IMR-90 (cell line): ENCODE measurements around the gene HNRNPA3. TPM values are rescaled to one million over a fixed set of nuclear protein-coding genes. Genes with fewer than 3 reads are reported as not detected.

ENCODE experiments used
- ATAC-seq: fragments of 200-7000 bp; cut with Tn5 transposase; 2 replicates; pipeline ENCODE4 v1.9.1; 2020; ENCODE audit warnings: low read depth, mild to moderate bottlenecking, moderate library complexity
- BruUV-seq: library from RNA; stranded (reverse); fragments of 400-500 nt; replicated peaks from 2 replicates; lab custom pipeline; 2021; lab: Mats Ljungman, UMichigan
- CTCF ChIA-PET: fragments of 300-600 bp; formaldehyde crosslinking; extraction: SDS; loops from one replicate; lab custom pipeline; 2021; ENCODE audit warnings: antibody characterized with exemption; lab: Yijun Ruan, JAX
- POLR2A ChIA-PET: fragments of 300-600 bp; sonication (Branson Sonifier 250); formaldehyde crosslinking; loops from one replicate; lab custom pipeline; 2022; ENCODE audit warnings: antibody characterized with exemption; ENCODE audit not compliant: unreplicated experiment; lab: Charles Lee
- DNase-seq: peaks from one replicate; pipeline ENCODE4 v3.0.0; 2013
- H2AFZ ChIP-seq: replicated peaks from 2 replicates; pipeline ENCODE3; 2013; ENCODE audit warnings: low read length, mild to moderate bottlenecking; ENCODE audit not compliant: poor library complexity
- H2AK5ac ChIP-seq: 2 replicates; pipeline ENCODE4 v1.6.1; 2013; ENCODE audit warnings: low read depth, low read length, inconsistent platforms
- H2AK9ac ChIP-seq: replicated peaks from 2 replicates; pipeline ENCODE3; 2013; ENCODE audit warnings: mild to moderate bottlenecking, low read depth, low read length, moderate library complexity; ENCODE audit not compliant: poor library complexity
- H2BK120ac ChIP-seq: 2 replicates; pipeline ENCODE4 v1.6.1; 2013; ENCODE audit warnings: low read depth, low read length, inconsistent platforms
- H2BK15ac ChIP-seq: 3 replicates; pipeline ENCODE4 v1.6.1; 2013; ENCODE audit warnings: low read depth, low read length, inconsistent platforms
- H2BK20ac ChIP-seq: 2 replicates; pipeline ENCODE4 v1.6.1; 2013; ENCODE audit warnings: low read depth, mild to moderate bottlenecking, inconsistent platforms, low read length, moderate library complexity
- H2BK5ac ChIP-seq: 2 replicates; pipeline ENCODE4 v1.6.1; 2013; ENCODE audit warnings: mild to moderate bottlenecking, low read depth, low read length, inconsistent platforms; ENCODE audit not compliant: poor library complexity, severe bottlenecking
- H3K14ac ChIP-seq: replicated peaks from 2 replicates; pipeline ENCODE4 v1.6.1; 2013; ENCODE audit warnings: low read depth, low read length, inconsistent platforms
- H3K18ac ChIP-seq: 2 replicates; pipeline ENCODE4 v1.6.1; 2013; ENCODE audit warnings: low read depth, low read length, control low read depth
- H3K23ac ChIP-seq: 2 replicates; pipeline ENCODE4 v1.6.1; 2013; ENCODE audit warnings: low read depth, low read length, inconsistent platforms
- H3K27ac ChIP-seq: 2 replicates; pipeline ENCODE4 v1.5.1; 2013; ENCODE audit warnings: mild to moderate bottlenecking, control low read depth, low read length; ENCODE audit not compliant: insufficient read depth
- H3K27me3 ChIP-seq: 2 replicates; pipeline ENCODE4 v1.6.1; 2013; ENCODE audit warnings: low read length; ENCODE audit not compliant: control insufficient read depth, insufficient read depth
- H3K36me3 ChIP-seq: 2 replicates; pipeline ENCODE4 v1.6.1; 2013; ENCODE audit warnings: low read length, mixed read lengths; ENCODE audit not compliant: control insufficient read depth, insufficient read depth
- H3K4ac ChIP-seq: 2 replicates; pipeline ENCODE4 v1.6.1; 2013; ENCODE audit warnings: low read depth, low read length, inconsistent platforms
- H3K4me1 ChIP-seq: 2 replicates; pipeline ENCODE4 v1.6.1; 2013; ENCODE audit warnings: low read length, mixed read lengths; ENCODE audit not compliant: control insufficient read depth, insufficient read depth
- H3K4me2 ChIP-seq: 2 replicates; pipeline ENCODE4 v1.6.1; 2013; ENCODE audit warnings: low read depth, mild to moderate bottlenecking, control low read depth, low read length, moderate library complexity
- H3K4me3 ChIP-seq: 2 replicates; pipeline ENCODE4 v1.5.1; 2013; ENCODE audit warnings: low read depth, mild to moderate bottlenecking, control low read depth, low read length, moderate library complexity; ENCODE audit not compliant: insufficient read depth
- H3K56ac ChIP-seq: 2 replicates; pipeline ENCODE4 v1.6.1; 2013; ENCODE audit warnings: low read length, inconsistent platforms; ENCODE audit not compliant: insufficient read depth; ENCODE audit errors: extremely low read depth
- H3K79me1 ChIP-seq, 2 experiments: 2 replicates each; pipeline ENCODE4 v1.6.1; 2013; ENCODE audit warnings: low read length in 2 of 2, inconsistent platforms in 1 of 2, low read depth in 1 of 2
- H3K9ac ChIP-seq: 2 replicates; pipeline ENCODE4 v1.6.1; 2013; ENCODE audit warnings: low read depth, low read length, control low read depth
- H3K9me1 ChIP-seq: 2 replicates; pipeline ENCODE4 v1.6.1; 2013; ENCODE audit warnings: low read length, inconsistent platforms; ENCODE audit not compliant: insufficient read depth
- H3K9me3 ChIP-seq: 2 replicates; pipeline ENCODE4 v1.6.1; 2013; ENCODE audit warnings: low read length; ENCODE audit not compliant: control insufficient read depth, insufficient read depth
- H4K20me1 ChIP-seq: 2 replicates; pipeline ENCODE4 v1.6.1; 2013; ENCODE audit warnings: low read length, inconsistent platforms; ENCODE audit not compliant: insufficient read depth
- H4K5ac ChIP-seq: 2 replicates; pipeline ENCODE4 v1.6.1; 2013; ENCODE audit warnings: mild to moderate bottlenecking, low read depth, low read length, control low read depth
- H4K8ac ChIP-seq, 2 experiments: 2 replicates each; pipeline ENCODE4 v1.6.1; 2013; ENCODE audit warnings: low read depth in 2 of 2, low read length in 2 of 2, control low read depth in 1 of 2, inconsistent platforms in 1 of 2
- H4K91ac ChIP-seq: 2 replicates; pipeline ENCODE4 v1.6.1; 2013; ENCODE audit warnings: low read depth, low read length, inconsistent platforms; ENCODE audit not compliant: insufficient read depth
- CEBPB ChIP-seq: IDR thresholded peaks from 2 replicates; pipeline ENCODE4 v1.6.1; 2012; ENCODE audit warnings: low read depth, low read length, improper control_type of control experiment
- CHD1 ChIP-seq: IDR thresholded peaks from 2 replicates; pipeline ENCODE4 v1.6.1; 2012; ENCODE audit warnings: low read depth, low read length, improper control_type of control experiment
- CTCF ChIP-seq: conservative IDR thresholded peaks from 2 replicates; pipeline ENCODE4 v1.5.1; 2012; ENCODE audit warnings: mild to moderate bottlenecking, low read depth, low read length, improper control_type of control experiment
- ELK1 ChIP-seq: fragments of 150-350 bp; IDR thresholded peaks from 2 replicates; pipeline ENCODE4 v1.6.1; 2016; ENCODE audit warnings: low read depth, mild to moderate bottlenecking, low read length, moderate library complexity, borderline replicate concordance
- FOS ChIP-seq: fragments of 150-350 bp; IDR thresholded peaks from 2 replicates; pipeline ENCODE4 v1.6.1; 2016; ENCODE audit warnings: low read depth, low read length
- MAFK ChIP-seq: IDR thresholded peaks from 2 replicates; pipeline ENCODE4 v1.6.1; 2012; ENCODE audit warnings: low read depth, low read length, improper control_type of control experiment
- MAZ ChIP-seq: IDR thresholded peaks from 2 replicates; pipeline ENCODE4 v1.6.1; 2012; ENCODE audit warnings: low read depth, mild to moderate bottlenecking, low read length, improper control_type of control experiment, moderate library complexity, borderline replicate concordance
- MXI1 ChIP-seq: IDR thresholded peaks from 2 replicates; pipeline ENCODE4 v1.6.1; 2012; ENCODE audit warnings: low read depth, mild to moderate bottlenecking, low read length, moderate library complexity, borderline replicate concordance
- NFE2L2 ChIP-seq: fragments of 150-350 bp; IDR thresholded peaks from 2 replicates; pipeline ENCODE4 v1.6.1; 2016; ENCODE audit warnings: low read depth, mild to moderate bottlenecking, low read length
- RAD21 ChIP-seq: IDR thresholded peaks from 2 replicates; pipeline ENCODE4 v1.6.1; 2012; ENCODE audit warnings: low read length, improper control_type of control experiment
- RCOR1 ChIP-seq: IDR thresholded peaks from 2 replicates; pipeline ENCODE4 v1.6.1; 2012; ENCODE audit warnings: mild to moderate bottlenecking, low read length, improper control_type of control experiment; ENCODE audit not compliant: insufficient replicate concordance
- SMC3 ChIP-seq: fragments of 150-350 bp; IDR thresholded peaks from 2 replicates; pipeline ENCODE4 v1.6.1; 2016; ENCODE audit warnings: low read depth, mild to moderate bottlenecking, antibody characterized with exemption, low read length, moderate library complexity
- USF2 ChIP-seq: fragments of 150-350 bp; IDR thresholded peaks from 2 replicates; pipeline ENCODE4 v1.6.1; 2017; ENCODE audit warnings: mild to moderate bottlenecking, antibody characterized with exemption, low read length, low read depth
- WGBS, 2 experiments: methylation state at CpG; one replicate each; pipeline versions ENCODE4 v1.1.5 to v1.1.7; 2013; ENCODE audit warnings: missing lambda C conversion rate in 2 of 2; ENCODE audit not compliant: insufficient read length in 1 of 2; ENCODE audit errors: extremely low coverage in 2 of 2; 5-methylcytosine and 5-hydroxymethylcytosine counted together
- dilution Hi-C: fragments of 300-500 bp; cut with HindIII; formaldehyde crosslinking; loops from one replicate; pipeline ENCODE4 v1.14.3; 2018; ENCODE audit warnings: low sequenced_read_pairs; ENCODE audit not compliant: unreplicated experiment
- in situ Hi-C: fragments of 300-500 bp; cut with MboI; formaldehyde crosslinking; loops from 3 replicates; pipeline ENCODE4 v1.14.3; 2019; ENCODE audit warnings: low sequenced_read_pairs, inconsistent platforms, mixed read lengths
- intact Hi-C: fragments of 100-400 bp; cut with micrococcal nuclease; formaldehyde crosslinking; loops from 2 replicates; pipeline ENCODE4 v1.10.0; 2022
- polyA plus RNA-seq, 3 experiments: library from polyadenylated mRNA; depleted of rRNA; stranded (reverse); fragments of >200 nt; gene quantifications; 2 replicates each; pipeline ENCODE4 v1.2.3, GENCODE V29; 2012; ENCODE audit warnings: low replicate concordance in 1 of 3
- total RNA-seq: library from RNA; depleted of rRNA; stranded (reverse); fragments of >200 nt; gene quantifications from 2 replicates; pipeline ENCODE4 v1.2.3, GENCODE V29; 2012

HNRNPA3 gene
- total and polyA plus RNA-seq, 2 of the 4 experiments (the other 2 are of a cell fraction) = 18.6 to 111 TPM

GRCh38 chr2:177188482-177189469, 23.8 kb upstream of the HNRNPA3 start:
- WGBS, 2 experiments = 100% methylated on average over 3 of the region's 7 CpGs; no CpG with 5 or more reads in 1 of the 2 experiments
- dilution Hi-C loops = no loop called here
- TF ChIP-seq MAFK (no peak), ELK1 (no peak), CEBPB (no peak), SMC3 (no peak), RCOR1 (no peak), CTCF (no peak), USF2 (no peak), FOS (no peak), MXI1 (no peak), CHD1 (no peak), NFE2L2 (no peak), RAD21 (no peak), MAZ (no peak)

More at GRCh38 chr2:177188482-177189469, 23.8 kb upstream of the HNRNPA3 start:
- Histone ChIP-seq H3K4ac (no peak overlapping the region), H2BK120ac (no peak overlapping the region), H4K91ac (no peak overlapping the region), H2AFZ (no peak overlapping the region), H2AK5ac (no peak overlapping the region), H3K23ac (no peak overlapping the region), H3K27ac (no peak overlapping the region), H3K9me1 (peaks cover 3% of the 10 kb centered on the region), H3K9me3 (no peaks in the 10 kb centered on the region), H3K9ac (no peak overlapping the region), H2BK20ac (no peak overlapping the region), H3K56ac (no peak overlapping the region), H2BK5ac (no peak overlapping the region), H2AK9ac (no peak overlapping the region), H3K18ac (no peak overlapping the region), H4K8ac (no peak overlapping the region), H4K20me1 (no peaks in the 10 kb centered on the region), H3K4me2 (no peak overlapping the region), H3K36me3 (no peaks in the 10 kb centered on the region), H2BK15ac (no peak overlapping the region), H4K5ac (no peak overlapping the region), H3K4me3 (no peak overlapping the region), H3K4me1 (peaks cover 4% of the 10 kb centered on the region; the same call in 1 of the 2 replicates), H3K14ac (no peak overlapping the region), H3K27me3 (no peaks in the 10 kb centered on the region; the same call in 1 of the 2 replicates), H3K79me1 (no peaks in the 10 kb centered on the region)
- no TSS peak for BruUV-seq
- ChIA-PET POLR2A (no interaction called here), CTCF (interaction anchor here (0.5 kb wide), 1 partner anchor 63 kb away, joined by 4 read pairs; no protein-coding TSS in a partner anchor)
- no peak for DNase-seq
- in situ Hi-C loops = no loop called here
- intact Hi-C loops = no loop called here
- ATAC-seq = no peak
